Stimulated activated effector memory CD8-positive, alpha-beta T cell treated with anti-CD3 and anti-CD28 coated beads, Interleukin-12 subunit alpha, Interleukin-12 subunit beta, amount 100 ng/mL, for 72 hours (primary cell): ENCODE results near the gene ATG4B.
A peak's percentile ranks its signal among the peaks of the same experiment; 100 is the strongest.
"Not testable (repeated sequence)": the region's sequence is repeated elsewhere in the genome, so short reads cannot be mapped to it uniquely, and the experiment has no call there.

Source experiments
- ATAC-seq: fragments of 150-1000 bp; cut with Tn5 transposase; 2 replicates; pipeline ENCODE4 v1.10.0; 2021
- DNase-seq, 2 donors: peaks; one replicate each; pipeline ENCODE4 v3.0.0; 2021 to 2022; ENCODE audit warnings: low spot score in 2 of 2
- H3K27ac Mint-ChIP-seq: one replicate; pipeline ENCODE4 v1.8.0; 2022; ENCODE audit warnings: mild to moderate bottlenecking, mixed read lengths
- H3K36me3 Mint-ChIP-seq: one replicate; pipeline ENCODE4 v1.8.0; 2022; ENCODE audit warnings: mild to moderate bottlenecking, mixed read lengths
- H3K4me1 Mint-ChIP-seq: one replicate; pipeline ENCODE4 v1.8.0; 2022; ENCODE audit warnings: mixed read lengths
- H3K4me3 Mint-ChIP-seq: one replicate; pipeline ENCODE4 v1.8.0; 2022; ENCODE audit warnings: mild to moderate bottlenecking, mixed read lengths
- H3K9me3 Mint-ChIP-seq: one replicate; pipeline ENCODE4 v1.8.0; 2022; ENCODE audit warnings: mixed read lengths

ATG4B gene

DNA sequence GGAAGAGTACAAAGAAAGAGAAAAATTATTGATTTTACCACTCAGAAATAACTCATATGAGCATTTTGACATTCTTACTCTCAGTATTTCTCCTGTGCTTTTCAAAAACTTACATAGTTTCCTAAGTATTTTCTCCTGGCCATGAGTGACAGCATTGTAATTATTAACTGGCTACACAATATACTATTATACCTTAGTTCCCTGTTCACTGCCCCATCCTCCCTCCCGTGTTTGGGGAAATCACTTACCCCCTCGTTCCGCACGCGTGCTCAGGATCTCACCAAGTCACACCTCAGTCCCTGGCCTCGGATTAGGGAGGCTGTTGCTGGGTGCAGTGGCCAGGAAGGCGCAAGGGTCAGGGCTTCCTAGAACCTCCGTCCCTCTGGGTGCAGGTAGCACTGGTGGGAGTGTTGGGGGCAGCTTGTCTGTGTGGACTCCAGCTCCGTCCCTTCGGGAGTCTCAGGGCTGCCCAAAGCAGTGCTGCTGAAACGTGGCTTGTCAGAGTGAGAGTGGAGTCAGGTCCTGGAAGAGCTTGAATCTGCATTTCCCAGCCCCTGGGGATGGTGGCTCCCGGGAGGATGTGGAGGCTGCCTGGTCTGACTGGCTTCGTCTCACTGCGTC lies 23.2 kb downstream of the ATG4B start:
- H3K36me3 Mint-ChIP-seq: peaks cover 61% of the 10 kb centered on the region
- H3K27ac Mint-ChIP-seq: no peak overlapping the region
- ATAC-seq: no peak
- H3K4me3 Mint-ChIP-seq: no peak overlapping the region
- no peaks in the 10 kb centered on the region for H3K9me3 Mint-ChIP-seq
- DNase-seq: no peak
- peaks cover 16% of the 10 kb centered on the region for H3K4me1 Mint-ChIP-seq

DNA sequence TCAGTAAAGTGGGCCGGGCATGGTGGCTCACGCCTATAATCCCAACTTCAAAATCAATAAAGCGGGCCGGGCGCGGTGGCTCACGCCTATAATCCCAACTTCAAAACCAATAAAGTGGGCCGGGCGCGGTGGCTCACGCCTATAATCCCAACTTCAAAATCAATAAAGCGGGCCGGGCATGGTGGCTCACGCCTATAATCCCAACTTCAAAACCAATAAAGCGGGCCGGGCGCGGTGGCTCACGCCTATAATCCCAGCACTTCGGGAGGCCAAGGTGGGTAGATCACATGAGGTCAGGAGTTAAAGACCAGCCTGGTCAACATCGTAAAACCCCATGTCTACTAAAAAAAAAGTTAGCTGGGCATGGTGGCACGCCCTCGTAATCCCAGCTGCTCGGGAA lies 25.2 kb downstream of the ATG4B start:
- H3K36me3 Mint-ChIP-seq: peaks cover 60% of the 10 kb centered on the region
- H3K4me3 Mint-ChIP-seq, H3K4me1 Mint-ChIP-seq, H3K27ac Mint-ChIP-seq, ATAC-seq, DNase-seq, H3K9me3 Mint-ChIP-seq: not testable (repeated sequence)

DNA sequence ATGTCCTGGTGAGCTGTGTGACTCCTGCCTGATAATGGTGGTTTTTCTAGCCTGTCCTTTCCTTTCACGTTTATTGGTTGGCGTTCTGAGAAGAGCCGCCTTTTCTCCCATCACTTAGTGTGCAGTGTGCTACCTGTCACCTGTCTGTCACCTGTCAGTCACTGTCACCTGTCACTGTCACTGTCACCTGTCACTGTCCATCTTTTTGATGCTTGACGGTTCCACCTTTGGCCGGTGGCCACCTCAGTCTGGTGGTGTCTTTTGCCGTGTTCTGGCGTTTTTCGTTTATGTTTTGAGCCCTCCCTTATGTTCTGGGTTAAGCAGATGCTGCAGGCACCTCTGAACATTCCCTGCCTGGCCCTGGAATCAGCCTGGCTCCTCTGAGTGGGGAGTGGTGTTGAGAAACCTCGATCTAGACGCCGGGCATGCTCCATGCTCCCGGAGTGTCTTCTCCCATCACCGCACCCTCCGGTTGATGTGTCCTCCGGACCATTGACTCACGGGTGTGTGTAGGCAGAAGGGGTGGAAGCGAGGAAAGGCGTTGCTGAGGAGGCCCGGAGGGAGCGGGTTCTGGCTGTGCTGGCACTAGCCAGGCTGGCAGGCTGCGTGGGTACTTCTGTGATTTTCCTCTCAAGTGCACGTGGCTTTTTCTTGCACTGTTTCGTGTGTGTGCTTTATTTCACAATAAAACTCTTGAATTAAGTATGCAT lies 28.4 kb downstream of the ATG4B start:
- H3K27ac Mint-ChIP-seq: peak overlapping the region; percentile 86

DNA sequence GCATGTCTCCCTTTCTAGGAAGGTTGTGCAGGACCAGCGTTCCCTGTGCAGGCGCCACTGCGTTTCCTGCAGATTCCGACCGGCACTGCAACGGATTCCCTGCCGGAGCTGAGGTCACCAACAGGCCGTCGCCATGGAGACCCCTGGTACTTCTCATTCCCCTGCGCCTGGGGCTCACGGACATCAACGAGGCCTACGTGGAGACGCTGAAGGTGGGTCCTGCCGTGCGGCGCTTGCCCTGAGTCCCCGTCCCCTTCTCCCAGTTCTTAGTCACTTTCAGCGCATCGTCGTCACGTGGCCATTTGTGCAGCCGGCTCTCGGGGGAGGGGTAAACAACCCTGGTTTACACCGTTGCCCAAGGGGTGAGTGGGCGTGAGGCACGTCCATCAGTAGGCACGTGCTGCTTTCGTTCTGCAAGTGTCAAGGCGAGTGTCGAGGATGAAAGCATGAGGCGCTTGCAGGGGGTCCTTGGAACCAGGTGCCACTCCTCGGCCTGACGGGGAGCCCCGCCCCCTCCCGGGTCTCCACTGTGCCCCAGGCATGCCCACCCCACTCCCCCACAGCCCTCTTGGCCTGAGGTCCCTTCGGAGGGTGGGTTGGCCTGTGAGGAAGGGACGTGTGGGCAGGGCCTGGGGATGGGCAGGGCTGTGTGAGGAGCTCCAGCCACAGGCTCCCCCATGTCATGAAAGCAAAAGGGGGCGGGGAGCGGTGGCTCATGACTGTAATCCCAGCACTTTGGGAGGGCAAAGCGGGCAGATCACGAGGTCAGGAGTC lies 29.3 kb downstream of the ATG4B start:
- Mint-ChIP-seq H3K36me3 (peaks cover 57% of the 10 kb centered on the region), H3K9me3 (no peaks in the 10 kb centered on the region), H3K4me1 (peaks cover 10% of the 10 kb centered on the region), H3K4me3 (no peak overlapping the region), H3K27ac (no peak overlapping the region)
- ATAC-seq (no peak), DNase-seq (no peak)

More for the DNA sequence above, 28.4 kb downstream of the ATG4B start:
- H3K4me3 Mint-ChIP-seq: peak overlapping the region; percentile 12
- H3K36me3 Mint-ChIP-seq: peaks cover 64% of the 10 kb centered on the region
- no peaks in the 10 kb centered on the region for H3K9me3 Mint-ChIP-seq
- ATAC-seq (no peak), DNase-seq (no peak)
- H3K4me1 Mint-ChIP-seq: peaks cover 10% of the 10 kb centered on the region

DNA sequence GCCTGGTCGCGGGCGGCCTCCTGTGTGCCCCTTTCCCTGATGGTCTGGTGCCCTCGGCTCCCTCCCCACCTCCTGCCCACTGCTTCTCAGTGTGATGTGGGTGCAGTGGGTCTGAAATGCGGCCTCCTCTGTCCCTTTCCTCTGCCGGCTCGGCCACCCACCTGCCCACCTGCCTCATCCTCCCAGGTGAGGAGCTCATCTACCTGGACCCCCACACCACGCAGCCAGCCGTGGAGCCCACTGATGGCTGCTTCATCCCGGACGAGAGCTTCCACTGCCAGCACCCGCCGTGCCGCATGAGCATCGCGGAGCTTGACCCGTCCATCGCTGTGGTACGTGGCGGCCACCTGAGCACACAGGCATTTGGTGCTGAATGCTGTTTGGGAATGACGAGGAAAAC lies 30.9 kb downstream of the ATG4B start:
- Mint-ChIP-seq H3K4me1 (peaks cover 21% of the 10 kb centered on the region), H3K36me3 (peaks cover 58% of the 10 kb centered on the region), H3K9me3 (no peaks in the 10 kb centered on the region), H3K4me3 (no peak overlapping the region), H3K27ac (no peak overlapping the region)
- ATAC-seq: no peak
- DNase-seq: no peak

DNA sequence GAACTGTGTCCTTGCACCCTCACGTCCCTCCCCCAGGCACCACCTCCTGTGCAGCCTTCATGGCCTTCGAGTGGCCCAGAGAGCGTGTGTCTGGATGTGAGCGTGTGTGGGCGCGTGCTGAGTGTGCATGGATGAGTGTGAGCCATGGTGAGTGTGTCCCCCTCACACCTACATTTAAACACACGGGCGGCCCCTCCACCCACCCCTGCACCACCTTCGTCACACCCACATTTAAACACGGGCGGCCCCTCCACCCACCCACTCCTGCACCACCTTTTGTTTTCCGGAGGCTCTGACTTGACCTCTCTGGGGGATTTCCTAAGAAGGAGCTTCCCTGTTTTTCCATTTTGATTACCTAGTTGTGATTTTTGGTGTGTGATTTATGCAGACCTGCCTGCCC lies 31.3 kb downstream of the ATG4B start:
- ATAC-seq (no peak), DNase-seq (no peak)
- Mint-ChIP-seq H3K27ac (no peak overlapping the region), H3K4me1 (peaks cover 26% of the 10 kb centered on the region), H3K9me3 (no peaks in the 10 kb centered on the region), H3K36me3 (peaks cover 58% of the 10 kb centered on the region), H3K4me3 (no peak overlapping the region)

DNA sequence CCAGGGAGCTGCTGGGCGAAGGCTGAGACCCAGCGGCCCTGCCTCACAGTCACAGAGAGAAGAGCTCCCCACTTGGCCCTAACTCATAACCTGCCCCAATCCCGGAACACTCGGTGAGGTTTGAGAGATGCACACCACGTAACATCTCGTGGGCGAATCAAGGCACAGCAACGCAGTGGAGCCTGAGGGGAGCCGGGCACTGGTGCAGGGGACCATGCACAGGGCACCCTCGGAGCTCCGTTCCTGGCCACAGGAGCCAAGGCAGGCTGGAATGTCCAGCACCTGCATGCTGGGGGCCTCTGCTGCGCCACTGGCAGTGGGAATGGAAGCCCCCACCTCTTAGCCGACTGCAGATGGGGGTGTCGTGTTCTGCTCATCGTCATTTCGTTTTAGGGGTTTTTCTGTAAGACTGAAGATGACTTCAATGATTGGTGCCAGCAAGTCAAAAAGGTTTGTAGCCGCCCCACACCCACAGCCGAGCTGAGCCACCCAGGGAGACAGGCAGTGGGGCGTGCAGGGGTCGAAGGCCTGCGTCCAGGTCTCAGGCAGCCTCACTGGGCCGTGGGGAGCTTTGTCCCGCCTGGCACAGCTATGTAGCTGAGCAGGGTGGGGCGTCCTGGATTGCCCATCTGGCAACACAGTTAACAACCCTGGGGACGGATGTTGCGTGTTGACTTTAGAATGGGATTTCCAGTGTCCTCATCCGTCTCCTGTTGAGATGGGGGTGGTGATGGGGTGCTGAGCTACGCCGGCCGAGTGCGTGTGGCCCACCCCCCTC lies 33.0 kb downstream of the ATG4B start:
- Mint-ChIP-seq H3K27ac (no peak overlapping the region), H3K36me3 (peaks cover 58% of the 10 kb centered on the region), H3K4me3 (no peak overlapping the region), H3K4me1 (peaks cover 19% of the 10 kb centered on the region), H3K9me3 (no peaks in the 10 kb centered on the region)
- DNase-seq (no peak), ATAC-seq (no peak)

DNA sequence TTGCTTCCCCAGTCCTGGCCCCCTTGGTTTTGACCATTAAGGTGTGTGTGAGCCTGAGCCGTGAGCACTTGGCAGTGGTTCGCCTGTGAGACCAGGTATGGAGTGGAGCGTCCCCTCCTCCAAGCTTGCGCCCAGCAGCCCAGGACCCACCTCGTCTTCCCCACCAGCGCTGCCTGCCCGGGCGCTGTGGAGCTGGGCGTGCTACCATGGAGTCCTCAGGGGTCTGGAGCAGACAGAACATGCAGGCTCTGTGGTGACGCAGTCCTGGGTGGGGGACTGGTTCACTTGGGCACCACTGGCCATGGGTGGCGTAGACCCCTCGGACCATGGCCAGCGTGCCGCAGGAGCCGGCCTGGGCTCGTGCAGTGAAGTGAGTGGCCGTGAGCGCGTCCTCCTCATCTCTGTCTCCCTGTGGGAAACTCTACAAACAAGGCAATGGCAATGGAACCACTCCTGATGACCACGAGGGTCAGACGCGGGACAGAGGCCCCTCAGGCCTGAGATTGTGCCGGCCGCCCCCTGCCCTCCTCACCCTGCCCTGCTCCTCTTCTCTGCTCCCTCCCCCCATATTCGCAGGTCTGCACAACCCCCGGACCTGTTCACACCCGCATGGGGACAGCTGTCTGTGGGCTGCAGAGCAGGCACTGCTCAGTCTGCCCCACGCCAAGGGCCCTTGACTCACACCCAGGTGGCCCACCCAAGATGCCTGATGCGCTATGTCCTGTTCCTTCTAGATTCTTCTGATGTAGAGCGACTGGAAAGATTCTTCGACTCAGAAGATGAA lies 34.2 kb downstream of the ATG4B start:
- H3K4me1 Mint-ChIP-seq: peaks cover 18% of the 10 kb centered on the region
- no peak overlapping the region for H3K4me3 Mint-ChIP-seq
- H3K27ac Mint-ChIP-seq: no peak overlapping the region
- H3K36me3 Mint-ChIP-seq: peaks cover 56% of the 10 kb centered on the region
- no peaks in the 10 kb centered on the region for H3K9me3 Mint-ChIP-seq
- no peak for DNase-seq
- no peak for ATAC-seq

DNA sequence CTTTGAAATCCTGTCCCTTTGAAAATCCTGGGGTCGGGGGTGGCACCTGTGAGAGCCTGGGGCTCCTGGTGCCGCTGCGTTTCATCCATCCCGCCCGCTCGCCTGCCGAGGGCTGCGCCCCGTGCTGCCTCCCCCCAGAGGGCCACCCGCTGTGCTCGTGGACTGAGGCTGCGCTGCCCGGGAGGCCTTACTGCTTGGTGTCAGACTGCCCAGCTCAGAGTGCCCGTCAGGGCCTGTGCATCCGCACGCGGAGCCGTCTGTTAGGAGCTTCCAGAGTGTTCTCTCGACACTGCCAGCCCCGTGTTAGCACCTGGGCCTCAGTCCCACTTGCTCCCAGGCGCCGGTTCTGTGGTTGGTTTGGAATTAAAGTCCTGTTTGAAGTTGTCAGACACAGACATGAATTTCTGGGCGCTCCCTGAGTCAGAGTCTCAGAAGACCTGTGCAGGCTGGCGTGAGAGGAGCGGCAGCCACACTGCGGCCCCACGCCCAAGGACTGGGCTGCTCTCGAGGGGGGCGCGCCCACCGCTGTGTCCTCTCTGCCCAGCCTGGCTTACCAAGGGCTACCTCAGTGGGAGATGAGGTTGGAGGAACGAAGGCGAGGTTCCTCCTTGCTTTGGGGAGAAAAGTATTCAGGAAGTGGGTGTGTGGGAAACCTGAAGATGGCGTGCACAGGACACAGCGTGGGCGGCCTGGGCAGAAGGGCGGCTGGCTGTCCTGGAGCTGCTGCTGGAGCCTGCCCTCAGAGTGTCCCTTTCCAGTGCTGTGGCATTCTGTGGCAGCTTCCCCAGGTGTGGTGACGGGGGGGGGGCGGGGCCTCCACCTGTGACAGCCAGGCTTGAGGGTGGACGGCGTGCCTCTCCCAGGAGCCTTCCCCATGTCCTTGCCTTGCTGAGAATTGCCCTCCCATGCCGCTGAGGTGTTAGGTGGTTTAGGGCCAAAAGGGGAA lies 35.0 kb downstream of the ATG4B start:
- DNase-seq: no peak
- peaks cover 55% of the 10 kb centered on the region for H3K36me3 Mint-ChIP-seq
- H3K27ac Mint-ChIP-seq: peak overlapping the region; percentile 82
- no peaks in the 10 kb centered on the region for H3K9me3 Mint-ChIP-seq
- no peak for ATAC-seq
- peaks cover 18% of the 10 kb centered on the region for H3K4me1 Mint-ChIP-seq
- H3K4me3 Mint-ChIP-seq: no peak overlapping the region

DNA sequence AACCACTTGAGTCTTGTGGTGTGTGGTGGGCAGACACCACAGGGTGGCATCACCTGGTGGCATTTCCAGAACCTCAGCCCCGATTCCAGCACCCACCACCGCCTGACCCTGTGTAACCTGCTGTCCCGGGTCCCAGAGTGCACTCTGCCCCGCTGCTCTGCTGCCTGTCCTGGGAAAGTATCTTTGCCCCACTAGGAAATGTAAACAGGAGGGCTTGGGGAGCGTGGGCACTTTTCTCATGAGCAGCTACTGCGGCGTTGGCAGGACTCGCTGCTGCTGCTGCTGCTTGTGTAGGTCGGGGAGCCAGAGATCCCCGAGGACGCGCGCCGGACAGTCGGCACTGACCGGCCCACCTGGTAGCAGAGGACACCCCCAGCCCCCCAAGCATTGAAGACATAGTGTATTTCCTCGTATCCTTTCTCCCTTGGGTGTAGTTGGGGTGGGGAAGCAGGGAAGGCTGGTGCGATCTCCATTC lies 35.7 kb downstream of the ATG4B start:
- peak overlapping the region; percentile 82 for H3K27ac Mint-ChIP-seq
- peaks cover 18% of the 10 kb centered on the region for H3K4me1 Mint-ChIP-seq
- H3K36me3 Mint-ChIP-seq: peaks cover 55% of the 10 kb centered on the region
- no peaks in the 10 kb centered on the region for H3K9me3 Mint-ChIP-seq
- ATAC-seq (no peak), DNase-seq (no peak)
- no peak overlapping the region for H3K4me3 Mint-ChIP-seq

DNA sequence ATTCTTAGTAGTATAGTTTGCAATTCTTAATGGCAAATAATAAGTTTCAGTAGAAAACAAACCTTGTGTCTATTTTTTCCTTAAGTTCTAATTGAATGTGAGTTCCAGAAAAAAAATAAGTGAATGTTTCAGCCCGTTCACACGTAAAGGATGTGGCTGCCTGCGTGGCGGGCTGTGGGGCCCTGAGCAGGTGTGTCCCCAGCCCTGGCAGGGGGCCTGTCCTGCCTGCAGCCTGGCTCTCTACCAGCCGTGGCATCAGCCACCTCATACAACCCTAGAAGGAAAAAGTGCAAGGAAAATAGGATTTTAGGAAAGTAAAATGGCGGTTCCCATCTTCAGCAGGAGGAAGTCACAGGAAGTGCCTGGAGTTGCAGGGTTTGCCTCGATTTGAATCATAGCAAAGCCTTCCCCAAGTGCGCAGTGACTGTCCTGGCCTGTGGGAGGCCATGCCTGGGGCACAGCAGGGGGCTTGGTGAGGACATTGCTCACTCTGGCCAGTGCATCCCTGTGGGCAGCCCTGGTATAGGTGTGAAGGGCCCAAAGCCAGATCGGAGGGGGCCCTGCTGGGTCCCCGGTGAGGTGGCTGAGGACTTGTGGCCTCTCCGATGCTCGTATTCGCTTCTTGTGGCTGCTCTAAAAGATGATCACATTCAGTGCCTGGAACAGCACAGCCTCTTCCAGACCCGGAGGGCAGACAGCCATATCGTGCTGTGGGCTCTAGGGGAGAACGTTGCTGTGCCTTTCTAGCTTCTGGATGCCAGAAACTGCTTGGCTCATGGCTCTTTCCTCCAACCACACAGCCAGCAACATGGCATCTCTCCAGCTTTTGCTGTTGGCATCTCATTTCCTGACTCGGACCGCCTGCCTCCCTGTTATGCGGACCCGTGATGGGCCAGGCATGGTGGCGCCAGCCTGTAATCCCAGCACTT lies 36.6 kb downstream of the ATG4B start:
- DNase-seq: no peak
- H3K9me3 Mint-ChIP-seq: no peaks in the 10 kb centered on the region
- H3K36me3 Mint-ChIP-seq: peaks cover 55% of the 10 kb centered on the region
- peak overlapping the region; percentile 82 for H3K27ac Mint-ChIP-seq
- H3K4me1 Mint-ChIP-seq: peaks cover 18% of the 10 kb centered on the region
- no peak overlapping the region for H3K4me3 Mint-ChIP-seq
- ATAC-seq: no peak

DNA sequence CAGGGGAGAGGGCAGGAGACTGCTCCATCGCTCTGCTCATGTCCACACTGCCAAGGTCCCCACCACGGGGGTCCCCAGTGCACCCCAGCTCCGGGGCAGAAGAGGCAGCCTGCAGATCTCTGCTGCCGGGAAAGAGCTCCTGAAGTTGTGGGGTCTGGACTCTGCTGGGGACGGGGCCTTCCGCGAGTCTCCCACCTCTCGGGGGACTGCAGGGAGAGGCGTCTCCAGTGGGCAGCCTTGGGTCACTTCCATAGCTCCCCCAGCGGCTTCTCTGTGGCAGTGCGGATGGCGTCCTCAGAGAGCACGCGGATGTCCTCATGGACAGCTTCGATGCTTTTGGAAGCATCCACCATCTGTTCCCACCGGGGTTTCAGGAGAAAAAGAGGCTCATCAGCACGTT lies 38.4 kb downstream of the ATG4B start:
- H3K36me3 Mint-ChIP-seq: peaks cover 58% of the 10 kb centered on the region
- peaks cover 22% of the 10 kb centered on the region for H3K4me1 Mint-ChIP-seq
- DNase-seq: no peak
- no peaks in the 10 kb centered on the region for H3K9me3 Mint-ChIP-seq
- H3K4me3 Mint-ChIP-seq: no peak overlapping the region
- no peak for ATAC-seq
- H3K27ac Mint-ChIP-seq: no peak overlapping the region

DNA sequence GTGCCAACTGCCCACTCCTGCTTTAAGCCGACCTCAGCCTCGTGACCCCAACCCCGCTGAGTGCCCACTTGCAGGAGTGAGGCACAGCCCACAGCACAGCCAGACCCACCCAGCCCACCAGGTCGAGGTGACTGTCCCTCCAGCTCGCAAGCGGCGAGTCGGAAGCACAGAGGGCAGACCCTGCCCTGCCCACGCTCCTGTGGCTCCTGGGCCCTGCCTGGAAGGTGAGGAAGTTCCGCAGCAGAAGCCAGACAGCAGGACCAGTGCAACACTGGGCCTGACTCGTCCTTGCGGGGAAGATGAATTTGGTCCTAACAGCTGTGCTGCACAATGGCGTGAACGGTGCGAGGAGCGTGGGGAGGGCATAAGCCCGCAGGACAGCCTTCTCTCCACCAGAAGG lies 39.2 kb downstream of the ATG4B start:
- DNase-seq (no peak), ATAC-seq (no peak)
- H3K36me3 Mint-ChIP-seq: peaks cover 63% of the 10 kb centered on the region
- H3K4me3 Mint-ChIP-seq: no peak overlapping the region
- H3K27ac Mint-ChIP-seq: peak overlapping the region; percentile 43
- peaks cover 23% of the 10 kb centered on the region for H3K4me1 Mint-ChIP-seq
- H3K9me3 Mint-ChIP-seq: no peaks in the 10 kb centered on the region
